Measurements from ENCODE around the gene PTCHD1. TPM values are rescaled to one million over a fixed set of nuclear protein-coding genes. Genes with fewer than 3 reads are reported as not detected.

Gene PTCHD1
- total RNA-seq, 1 donor from 2014 or later = 0.43 TPM

DNA sequence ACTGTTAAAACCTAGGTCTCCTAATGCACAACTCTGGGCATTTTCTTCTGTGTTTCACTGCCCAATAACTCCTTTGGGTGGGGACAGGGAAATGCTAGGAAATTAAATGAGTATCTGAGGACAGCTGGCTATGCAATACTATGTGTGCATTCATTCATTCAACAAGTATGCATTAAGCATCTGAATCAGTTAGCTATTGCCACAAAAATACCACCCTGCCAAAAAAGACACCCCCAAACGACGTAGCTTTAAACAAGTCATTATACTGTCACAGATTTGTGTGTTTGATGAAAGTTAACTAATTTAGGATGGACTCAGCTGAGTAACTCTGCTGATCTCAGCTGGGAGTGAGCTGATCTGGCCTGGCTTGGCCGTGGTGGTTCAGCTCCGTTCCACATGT is 29.8 kb upstream of the PTCHD1 start:
- no peaks in the 10 kb centered on the region for H3K27me3 Mint-ChIP-seq
- no peaks in the 10 kb centered on the region for H3K9me3 Mint-ChIP-seq (ENCODE audit: low read depth)
- DNase-seq (ENCODE audit: low spot score, unreplicated experiment) = no peak
- TF ChIP-seq, protein P1, sequence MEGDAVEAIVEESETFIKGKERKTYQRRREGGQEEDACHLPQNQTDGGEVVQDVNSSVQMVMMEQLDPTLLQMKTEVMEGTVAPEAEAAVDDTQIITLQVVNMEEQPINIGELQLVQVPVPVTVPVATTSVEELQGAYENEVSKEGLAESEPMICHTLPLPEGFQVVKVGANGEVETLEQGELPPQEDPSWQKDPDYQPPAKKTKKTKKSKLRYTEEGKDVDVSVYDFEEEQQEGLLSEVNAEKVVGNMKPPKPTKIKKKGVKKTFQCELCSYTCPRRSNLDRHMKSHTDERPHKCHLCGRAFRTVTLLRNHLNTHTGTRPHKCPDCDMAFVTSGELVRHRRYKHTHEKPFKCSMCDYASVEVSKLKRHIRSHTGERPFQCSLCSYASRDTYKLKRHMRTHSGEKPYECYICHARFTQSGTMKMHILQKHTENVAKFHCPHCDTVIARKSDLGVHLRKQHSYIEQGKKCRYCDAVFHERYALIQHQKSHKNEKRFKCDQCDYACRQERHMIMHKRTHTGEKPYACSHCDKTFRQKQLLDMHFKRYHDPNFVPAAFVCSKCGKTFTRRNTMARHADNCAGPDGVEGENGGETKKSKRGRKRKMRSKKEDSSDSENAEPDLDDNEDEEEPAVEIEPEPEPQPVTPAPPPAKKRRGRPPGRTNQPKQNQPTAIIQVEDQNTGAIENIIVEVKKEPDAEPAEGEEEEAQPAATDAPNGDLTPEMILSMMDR (IDR thresholded peaks at IDR 0.05; ENCODE audit: unreplicated experiment) = no peak
- H3K36me3 Mint-ChIP-seq (ENCODE audit: insufficient read depth) = no peaks in the 10 kb centered on the region
- H3K4me3 Mint-ChIP-seq (ENCODE audit: low read depth) = no peak overlapping the region
- H3K27ac Mint-ChIP-seq = no peak overlapping the region
- peaks cover 4% of the 10 kb centered on the region for H3K4me1 Mint-ChIP-seq (ENCODE audit: low read depth)

DNA sequence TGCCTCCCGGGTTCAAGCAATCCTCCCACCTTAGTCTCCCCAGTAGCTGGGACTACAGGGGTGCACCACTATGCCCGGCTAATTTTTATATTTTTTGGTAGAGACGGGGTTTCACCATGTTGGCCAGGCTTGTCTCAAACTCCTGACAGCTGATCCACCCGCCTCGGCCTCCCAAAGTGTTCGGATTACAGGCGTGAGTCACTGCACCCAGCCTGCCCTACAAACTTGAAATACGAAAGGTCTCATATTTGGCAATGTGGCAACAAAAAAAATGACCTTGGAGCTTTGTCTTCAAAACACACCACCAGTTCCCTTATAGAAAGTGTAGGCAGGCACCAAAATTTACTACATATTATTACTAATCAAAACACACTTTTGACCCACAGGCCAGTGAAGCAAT is 22.9 kb upstream of the PTCHD1 start:
- no peaks in the 10 kb centered on the region for H3K27me3 Mint-ChIP-seq
- no peaks in the 10 kb centered on the region for H3K36me3 Mint-ChIP-seq (ENCODE audit: insufficient read depth)
- TF ChIP-seq, protein P1 (IDR thresholded peaks at IDR 0.05; ENCODE audit: unreplicated experiment) = no peak
- no peaks in the 10 kb centered on the region for H3K9me3 Mint-ChIP-seq (ENCODE audit: low read depth)
- peaks cover 1% of the 10 kb centered on the region for H3K4me1 Mint-ChIP-seq (ENCODE audit: low read depth)
- no peak for DNase-seq (ENCODE audit: low spot score, unreplicated experiment)
- no peak overlapping the region for H3K4me3 Mint-ChIP-seq (ENCODE audit: low read depth)
- no peak overlapping the region for H3K27ac Mint-ChIP-seq

- DNase-seq (ENCODE audit: low spot score, unreplicated experiment) = no peak
- TF ChIP-seq, protein P1 (IDR thresholded peaks at IDR 0.05; ENCODE audit: unreplicated experiment) = no peak
- H3K9me3 Mint-ChIP-seq (ENCODE audit: low read depth) = no peaks in the 10 kb centered on the region
- no peak overlapping the region for H3K27ac Mint-ChIP-seq
- H3K36me3 Mint-ChIP-seq (ENCODE audit: insufficient read depth) = no peaks in the 10 kb centered on the region
- H3K4me1 Mint-ChIP-seq (ENCODE audit: low read depth) = no peaks in the 10 kb centered on the region
- H3K4me3 Mint-ChIP-seq (ENCODE audit: low read depth) = no peak overlapping the region
- no peaks in the 10 kb centered on the region for H3K27me3 Mint-ChIP-seq
Observed at GRCh38 chrX:23312136-23312535, 22.5 kb upstream of the PTCHD1 start.

DNA sequence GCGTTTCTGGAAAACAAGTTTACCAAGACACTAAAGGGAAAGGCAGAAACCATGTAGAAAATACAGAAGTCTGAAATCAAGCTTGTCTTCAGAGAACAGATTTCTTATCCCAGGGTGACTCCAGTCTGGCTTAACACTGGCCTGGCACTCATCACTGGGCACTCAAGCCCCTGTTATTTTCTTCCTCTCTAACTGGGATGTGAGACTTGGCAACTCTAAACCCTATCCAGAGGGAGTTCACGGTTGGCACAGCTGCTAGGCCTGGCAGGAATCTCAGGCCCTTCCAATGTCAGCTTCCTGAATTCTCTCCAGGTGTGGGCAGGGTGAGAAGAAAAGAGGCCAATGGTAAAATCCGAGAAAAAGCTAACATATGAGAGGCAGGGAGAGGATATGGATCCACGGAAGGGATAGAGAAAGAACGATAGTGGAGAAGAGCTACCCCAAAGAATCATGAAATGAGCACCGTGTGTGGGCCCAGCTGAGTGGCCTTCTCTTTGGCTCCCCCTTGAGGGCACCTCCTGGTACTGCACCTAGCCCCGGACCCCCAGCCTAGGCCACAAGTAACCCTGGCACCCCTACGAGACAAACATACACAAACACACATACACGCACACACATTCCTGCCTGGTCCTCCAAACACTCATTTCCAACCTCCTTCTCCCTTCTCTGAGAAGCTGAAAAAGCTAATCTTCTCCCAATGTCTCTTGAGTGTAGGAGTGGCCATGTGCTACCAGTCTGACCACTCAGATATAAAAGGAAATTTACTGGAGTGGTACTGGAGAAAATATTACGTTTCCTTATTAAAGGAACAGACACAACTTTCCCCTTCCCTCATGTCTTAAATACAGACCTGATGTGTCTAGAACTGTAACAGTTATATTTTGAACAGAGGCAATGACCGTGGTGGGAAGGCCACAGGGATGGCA is 16.6 kb upstream of the PTCHD1 start:
- Mint-ChIP-seq H3K4me3 (ENCODE audit: low read depth) (no peak overlapping the region), H3K27ac (no peak overlapping the region), H3K27me3 (no peaks in the 10 kb centered on the region), H3K36me3 (ENCODE audit: insufficient read depth) (no peaks in the 10 kb centered on the region), H3K4me1 (ENCODE audit: low read depth) (no peaks in the 10 kb centered on the region), H3K9me3 (ENCODE audit: low read depth) (no peaks in the 10 kb centered on the region)
- peak; percentile 51 for DNase-seq (ENCODE audit: low spot score, unreplicated experiment)
- TF ChIP-seq, protein P1 (IDR thresholded peaks at IDR 0.05; ENCODE audit: unreplicated experiment) = peak; percentile 82

DNA sequence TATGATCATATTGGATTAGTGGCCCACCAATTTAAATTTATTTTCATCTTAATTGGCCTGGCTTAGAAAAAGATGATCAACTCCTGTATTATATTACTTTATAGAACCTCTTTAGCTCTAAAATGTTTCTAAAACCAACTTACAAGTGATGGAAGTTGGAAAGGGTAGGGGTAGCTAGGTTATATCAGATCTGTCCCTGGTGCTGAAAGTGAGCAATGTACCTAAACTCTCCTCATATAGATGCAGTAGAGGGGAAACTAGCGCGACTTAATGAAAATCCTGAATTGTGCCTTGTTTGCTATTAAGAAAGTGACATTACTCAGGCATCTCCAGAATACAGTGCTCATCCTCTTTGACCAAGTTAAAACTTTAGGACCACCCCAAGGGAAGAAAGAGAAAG is 7.5 kb upstream of the PTCHD1 start:
- TF ChIP-seq, protein P1 (IDR thresholded peaks at IDR 0.05; ENCODE audit: unreplicated experiment) = no peak
- H3K9me3 Mint-ChIP-seq (ENCODE audit: low read depth) = no peaks in the 10 kb centered on the region
- H3K27ac Mint-ChIP-seq = no peak overlapping the region
- no peak for DNase-seq (ENCODE audit: low spot score, unreplicated experiment)
- H3K36me3 Mint-ChIP-seq (ENCODE audit: insufficient read depth) = no peaks in the 10 kb centered on the region
- H3K27me3 Mint-ChIP-seq = peaks cover 42% of the 10 kb centered on the region
- peaks cover under 1% of the 10 kb centered on the region for H3K4me1 Mint-ChIP-seq (ENCODE audit: low read depth)
- no peak overlapping the region for H3K4me3 Mint-ChIP-seq (ENCODE audit: low read depth)
